ENCODE results near the gene C1orf185. TPM values are rescaled to one million over a fixed set of nuclear protein-coding genes. Genes with fewer than 3 reads are reported as not detected.
A peak's percentile ranks its signal among the peaks of the same experiment; 100 is the strongest.
"Not testable (repeated sequence)": the region's sequence is repeated elsewhere in the genome, so short reads cannot be mapped to it uniquely, and the experiment has no call there.

Gene C1orf185
- polyA plus RNA-seq (2013, experiment 1 of 2; ENCODE audit: insufficient read length) = not detected
- not detected for polyA plus RNA-seq (2013, experiment 2 of 2; ENCODE audit: insufficient read length)

DNA sequence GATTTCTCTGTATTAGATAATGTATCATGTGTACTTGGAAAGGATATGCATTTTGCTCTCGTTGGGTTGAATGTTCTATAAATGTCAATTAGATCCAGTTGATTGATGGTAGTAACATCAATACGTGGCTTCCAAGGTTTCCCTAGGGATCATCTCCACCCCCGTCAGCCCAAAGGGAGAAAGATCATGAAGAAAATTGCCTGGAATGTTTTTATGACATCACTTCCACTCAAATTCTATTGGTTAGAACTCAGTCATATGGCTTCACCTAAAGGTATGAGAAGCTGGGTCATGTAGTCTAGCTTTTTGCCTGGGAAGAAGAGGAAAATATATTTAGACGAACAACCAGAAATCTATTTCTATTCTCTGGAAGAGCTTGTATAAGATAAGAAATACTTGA, at the start of gene C1orf185:
C1orf185 (plus strand) TSS at position 253 of the 400 bp plus-strand sequence; CDS start at position 259, 6 bp downstream.
- DNase-seq = no peak

DNA sequence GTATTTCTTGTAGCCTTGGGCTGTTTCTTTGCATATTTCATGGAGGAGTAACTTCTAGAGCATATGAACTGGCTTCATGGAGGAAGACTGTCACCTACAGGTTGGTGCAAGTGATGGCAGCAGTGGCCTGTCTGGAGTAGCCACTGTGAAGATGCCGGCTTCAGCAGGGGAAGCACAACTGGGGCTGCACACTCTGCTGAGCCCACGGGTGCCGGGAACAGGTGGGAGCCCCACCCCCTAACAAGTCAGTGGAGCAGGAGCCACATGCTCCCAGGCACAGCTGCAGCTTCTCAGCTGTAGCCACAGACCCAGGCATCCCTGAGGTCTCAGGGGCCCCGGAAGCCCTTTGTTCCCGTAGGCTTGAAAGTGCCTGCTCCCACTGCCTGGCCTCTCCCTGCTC, 43.2 kb upstream of the C1orf185 start:
- peak; percentile 20 for DNase-seq

DNA sequence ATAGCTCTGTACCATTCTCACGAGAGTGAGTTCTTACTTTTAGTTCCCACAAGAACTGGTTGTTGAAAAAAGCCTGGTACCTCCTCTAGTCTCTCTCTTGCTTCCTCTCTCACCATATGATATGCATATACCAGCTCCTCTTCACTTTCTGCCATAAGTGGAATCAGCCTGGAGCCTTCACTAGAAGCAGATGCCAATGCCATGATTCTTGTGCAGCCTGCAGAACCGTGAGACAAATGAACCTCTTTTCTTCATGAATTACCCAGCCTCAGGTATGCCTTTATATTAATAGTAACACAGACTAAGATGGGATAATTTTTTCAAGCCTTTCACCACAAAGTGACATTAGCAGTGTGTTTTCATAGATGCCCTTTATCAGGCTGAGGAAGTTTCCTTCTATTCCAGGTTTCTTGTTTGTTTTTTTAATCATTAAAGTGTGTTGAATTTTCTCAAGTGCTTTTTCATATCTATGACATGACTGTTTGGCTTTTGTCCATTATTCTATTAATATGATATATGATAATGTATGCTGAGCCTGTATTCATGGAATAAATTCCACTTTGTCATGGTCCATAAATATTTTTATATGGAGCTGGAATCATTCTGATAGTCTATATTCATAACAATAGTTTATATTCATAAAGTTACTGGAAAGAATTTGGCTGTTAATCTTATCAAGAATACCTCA, 40.7 kb upstream of the C1orf185 start:
- peak; percentile 11 for DNase-seq

DNA sequence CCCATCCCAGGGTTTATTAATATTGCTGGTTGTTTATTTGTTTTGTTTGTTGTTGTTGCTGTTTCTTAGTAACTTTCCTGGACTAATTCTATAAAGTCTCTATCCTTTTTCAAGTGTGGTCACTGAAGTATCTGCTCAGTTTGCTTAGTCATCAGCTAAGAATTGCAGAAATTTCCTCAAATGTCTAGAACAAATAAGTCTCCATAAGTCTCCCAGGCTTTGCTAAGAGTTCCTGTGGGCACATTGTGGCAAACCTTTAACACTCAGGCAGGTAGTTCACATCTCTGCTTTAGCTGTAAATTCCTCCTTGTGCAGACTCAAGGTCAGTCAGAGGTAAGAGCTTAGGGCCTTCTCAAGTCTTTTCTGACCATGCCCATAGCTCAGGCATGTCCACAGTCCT, 38.9 kb upstream of the C1orf185 start:
- peak; percentile 85 for DNase-seq

DNA sequence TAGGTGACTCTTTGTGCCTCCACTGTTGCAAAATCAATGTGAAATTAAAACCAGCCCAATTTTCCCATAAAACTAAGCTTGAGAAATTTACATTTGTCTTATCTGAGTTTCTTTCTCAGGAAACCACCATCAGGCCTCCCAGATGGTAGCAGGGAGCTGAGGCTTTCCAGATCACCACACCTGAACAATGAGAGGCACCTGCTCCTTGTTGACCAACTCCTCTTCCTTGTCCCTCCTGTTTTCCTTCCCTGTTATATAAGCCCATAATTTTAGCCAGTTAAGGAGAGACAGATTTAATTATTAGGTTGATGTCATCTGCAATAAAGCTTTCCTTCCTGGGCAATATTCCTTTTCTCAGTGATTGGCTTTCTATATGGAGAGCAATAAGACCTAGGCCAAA, 32.0 kb upstream of the C1orf185 start:
- no peak for DNase-seq

DNA sequence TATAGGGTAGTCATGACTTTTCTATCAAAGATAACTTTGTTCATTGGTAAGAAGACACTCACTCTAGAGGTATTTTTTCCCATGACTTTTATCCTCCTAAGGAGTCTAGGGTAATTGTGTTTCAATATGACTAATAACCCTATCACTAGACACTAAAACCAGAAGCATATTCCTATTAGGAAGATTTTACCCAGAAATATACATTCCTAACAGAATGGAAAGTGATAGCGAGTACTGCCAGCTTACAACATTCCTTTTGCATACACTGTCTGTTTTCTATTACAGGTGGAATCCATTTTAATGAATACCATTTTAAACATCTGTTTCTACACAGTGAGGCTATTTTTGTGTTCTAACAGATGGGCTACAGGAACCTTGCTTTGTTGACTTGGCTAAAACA, 31.4 kb upstream of the C1orf185 start:
- peak; percentile 52 for DNase-seq

DNA sequence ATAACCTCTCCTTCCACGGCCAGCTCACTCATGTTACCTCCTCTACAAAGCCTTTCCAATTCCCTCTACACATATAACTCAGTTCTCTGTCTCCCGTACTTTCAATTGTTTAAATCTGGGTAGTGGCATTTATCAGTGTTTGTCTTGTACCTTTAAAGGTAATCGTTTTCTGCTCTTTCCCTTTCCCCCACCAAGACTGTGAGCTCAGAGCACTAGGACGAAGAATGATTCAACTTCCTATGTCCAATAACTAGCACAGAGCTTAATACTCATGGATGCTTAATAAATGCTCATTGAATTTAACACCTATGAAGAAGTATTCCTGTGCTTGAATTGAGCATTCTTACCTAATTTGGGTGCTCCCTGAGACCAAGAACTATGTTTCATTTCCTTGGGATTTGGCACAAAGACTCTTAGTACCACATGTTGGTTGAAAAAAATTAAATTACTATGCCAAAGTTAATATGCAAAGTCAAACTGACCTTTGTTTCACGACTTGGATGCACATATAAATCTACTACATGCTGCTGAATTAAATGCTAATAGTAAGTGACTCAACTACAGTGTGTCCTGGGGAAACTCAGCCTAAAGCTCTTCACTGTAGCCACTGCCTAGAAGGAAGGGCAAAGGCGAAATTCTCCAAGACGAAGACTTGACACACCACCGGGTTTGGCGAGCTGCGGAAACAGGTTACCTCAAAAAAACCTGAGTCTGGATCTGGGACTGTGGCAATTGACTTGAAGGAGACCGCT, 30.6 kb upstream of the C1orf185 start:
- DNase-seq = no peak

DNA sequence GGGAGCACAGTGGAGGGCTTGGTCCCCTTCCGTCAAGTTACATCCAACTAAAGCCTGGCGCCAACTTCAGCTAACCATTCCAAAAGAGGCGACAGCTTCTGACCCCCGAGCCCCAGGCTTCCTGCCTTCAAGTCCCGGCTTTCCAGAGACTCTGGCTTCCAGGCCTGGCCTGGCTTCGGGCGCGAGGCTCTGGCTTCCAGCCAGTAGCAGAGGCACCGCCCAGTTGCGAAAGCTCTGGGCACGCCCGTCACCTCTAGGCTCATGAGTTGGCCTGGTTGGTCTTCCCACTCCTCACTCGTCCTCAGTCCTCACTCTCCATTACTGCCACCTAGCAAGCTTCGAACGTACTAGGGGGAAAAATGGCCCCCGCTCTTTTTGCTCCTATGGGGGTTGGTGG, 30.0 kb upstream of the C1orf185 start:
- no peak for DNase-seq

DNA sequence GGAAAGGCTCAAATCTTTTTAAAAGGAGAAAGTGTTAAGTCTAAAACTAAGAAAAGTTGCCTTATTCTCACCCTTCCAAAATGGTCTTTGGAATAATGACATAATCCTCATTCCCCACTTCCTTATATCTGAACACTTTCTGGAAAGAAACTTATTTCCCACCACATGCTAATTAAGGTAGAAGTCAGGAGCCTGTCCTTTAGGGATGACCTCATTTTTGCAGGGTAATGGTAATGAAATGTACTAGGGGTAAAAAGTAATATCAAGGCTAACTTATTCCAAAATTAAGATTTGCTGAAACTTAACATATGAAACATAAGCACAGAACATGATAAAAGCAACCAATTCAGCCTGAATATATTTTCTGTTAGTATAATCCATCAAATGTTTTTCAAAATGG, 29.4 kb upstream of the C1orf185 start:
- no peak for DNase-seq

DNA sequence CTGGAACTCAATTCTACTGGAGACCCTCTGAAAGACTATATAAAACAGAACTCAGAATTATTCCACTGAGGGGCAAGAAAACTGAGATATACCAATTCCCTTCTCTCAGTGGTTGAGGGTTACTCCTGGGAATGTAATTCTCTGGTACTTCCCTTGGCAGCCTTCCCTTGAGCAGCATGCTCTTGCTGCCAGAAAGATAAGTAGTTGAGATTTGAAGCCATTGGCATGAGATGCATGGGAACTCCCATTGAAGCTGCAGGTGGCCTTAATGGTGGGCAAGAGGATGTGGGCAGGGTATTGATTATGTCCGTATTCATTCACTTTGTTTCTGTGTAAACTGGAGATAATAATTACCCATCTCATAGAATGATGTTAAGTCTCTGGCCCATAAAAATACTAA, 28.6 kb upstream of the C1orf185 start:
- no peak for DNase-seq

DNA sequence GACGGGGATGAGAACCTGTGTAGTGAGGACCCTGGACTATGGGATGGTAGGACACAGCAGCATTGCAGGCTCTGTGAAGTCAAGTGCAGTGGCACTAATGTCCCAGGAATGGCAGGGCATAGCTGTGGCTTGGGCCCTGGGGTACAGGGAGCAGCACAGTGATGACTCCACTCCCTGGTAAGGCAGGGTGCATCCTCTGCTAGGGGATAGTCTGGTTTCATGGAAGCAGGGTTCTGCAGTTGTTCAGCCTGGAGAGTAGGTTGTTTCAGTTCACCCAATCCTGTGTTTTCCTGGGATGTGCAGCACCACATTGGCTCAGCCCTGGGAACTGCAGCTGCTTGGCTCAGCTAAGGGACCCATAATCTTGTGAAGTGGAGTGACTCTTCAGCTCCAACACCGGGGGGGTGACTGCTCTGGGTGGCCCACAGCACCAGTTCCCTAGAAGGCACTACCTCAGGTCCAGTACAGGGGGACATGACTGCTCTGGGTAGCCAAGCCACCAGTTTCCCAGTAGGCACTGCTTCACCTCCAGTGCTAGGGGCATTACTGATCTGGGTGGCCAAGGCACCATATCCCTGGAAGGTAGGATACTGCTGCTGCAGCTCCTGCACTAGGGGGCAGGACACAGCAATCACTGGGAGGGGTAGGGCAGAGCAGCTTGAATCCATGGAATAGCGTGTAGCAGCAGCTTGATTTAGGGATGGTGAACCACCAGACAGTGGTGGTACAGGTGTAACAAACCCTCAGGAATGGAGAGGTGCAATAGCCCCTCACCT, 15.3 kb upstream of the C1orf185 start:
- no peak for DNase-seq

DNA sequence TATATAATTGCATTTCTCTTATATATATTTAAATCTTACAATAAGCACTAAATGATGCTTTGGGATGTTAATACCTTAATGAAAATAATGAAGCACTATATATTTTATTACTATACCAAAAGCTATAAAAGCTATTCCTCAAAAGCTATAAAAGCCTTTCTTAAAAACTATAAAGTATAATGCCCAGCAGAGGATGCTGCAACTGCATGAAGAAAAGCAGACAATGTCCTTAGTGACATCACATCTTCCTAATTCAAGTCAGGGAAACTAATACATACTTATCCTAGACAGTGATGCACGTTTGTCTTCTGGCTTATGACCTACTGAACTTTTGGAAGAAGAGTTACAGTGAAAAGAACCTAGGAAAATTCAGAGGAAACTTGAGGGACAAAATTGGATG, 13.6 kb upstream of the C1orf185 start:
- DNase-seq = no peak

DNA sequence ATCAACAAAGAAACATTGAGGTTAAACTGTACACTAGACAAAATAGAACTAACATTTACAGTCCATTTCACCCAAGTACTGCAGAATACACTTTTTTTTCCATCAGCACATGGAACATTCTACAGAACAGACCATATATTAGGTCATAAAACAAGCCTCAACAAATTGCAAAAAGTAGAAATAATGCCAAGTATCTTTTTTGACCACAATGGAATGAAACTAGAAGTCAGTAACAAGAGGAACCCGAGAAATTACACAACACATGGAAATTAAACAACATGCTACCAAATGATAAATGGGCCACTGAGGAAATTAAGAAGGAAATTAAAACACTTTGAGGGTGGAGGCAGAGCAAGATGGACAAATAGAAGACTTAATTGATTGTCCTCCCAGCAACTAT, 8.4 kb upstream of the C1orf185 start:
- DNase-seq = no peak

DNA sequence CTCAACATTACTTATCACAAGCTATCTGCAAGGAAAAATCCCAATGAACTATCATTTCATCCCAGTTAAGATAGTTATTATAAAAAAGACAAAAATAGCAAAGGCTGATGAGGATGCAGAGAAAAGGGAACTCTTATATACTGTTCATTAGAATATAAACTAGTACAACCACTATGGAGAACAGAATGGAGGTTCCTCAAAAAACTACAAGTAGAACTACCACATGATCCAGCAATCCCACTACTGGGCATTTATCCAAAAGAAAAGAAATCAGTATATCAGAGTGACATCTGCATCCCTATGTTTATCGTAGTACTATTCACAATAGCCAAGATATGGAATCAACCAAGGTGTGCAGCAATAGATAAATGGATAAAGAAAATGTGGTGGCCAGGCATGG, 4.9 kb upstream of the C1orf185 start:
- DNase-seq = no peak

DNA sequence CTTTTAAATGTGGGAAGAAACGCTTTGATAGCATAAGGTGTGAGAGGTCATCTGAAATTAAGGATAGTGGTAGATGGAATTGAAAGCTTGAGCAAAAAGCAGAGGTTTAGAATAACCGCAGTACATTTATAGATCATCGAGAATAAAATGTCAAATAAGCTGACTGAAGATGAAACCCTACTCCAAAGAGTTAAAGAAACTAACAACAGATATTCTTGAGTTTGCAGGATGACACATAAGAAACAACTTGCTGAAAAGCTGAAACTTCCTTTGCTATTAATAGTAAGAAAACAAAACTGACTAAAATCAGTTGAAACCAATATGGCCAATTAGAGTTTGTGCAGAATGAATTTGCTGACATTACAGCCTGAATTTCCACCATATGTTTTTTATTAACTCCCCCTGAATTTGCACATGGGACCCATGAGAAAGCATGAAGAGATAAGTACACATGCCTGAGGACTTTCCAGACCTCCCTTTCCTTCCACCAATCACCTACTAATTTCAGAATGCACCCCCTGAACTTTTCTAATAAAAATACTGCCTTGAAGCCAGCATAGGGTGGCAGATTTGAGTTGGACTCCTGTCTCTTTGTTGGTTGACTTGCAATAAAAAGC, 1.7 kb upstream of the C1orf185 start:
- DNase-seq = no peak

DNA sequence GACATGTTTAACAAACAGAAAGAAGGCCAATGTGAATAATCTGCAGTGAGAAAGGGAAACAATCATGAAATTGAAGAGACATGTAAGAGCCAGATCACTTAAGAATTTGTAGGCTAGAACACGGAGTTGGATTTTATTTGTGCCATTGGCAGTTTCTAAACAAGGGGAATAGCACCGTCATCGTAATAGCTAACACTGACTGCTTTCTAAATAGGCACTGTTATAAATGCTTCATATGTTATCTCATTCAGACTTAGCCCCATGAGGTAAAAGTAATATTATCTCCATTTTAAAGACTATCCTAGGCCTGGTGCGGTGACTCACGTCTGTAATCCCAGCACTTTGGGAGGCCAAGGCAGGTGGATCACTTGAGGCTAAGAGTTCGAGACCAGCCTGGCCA, 12.1 kb downstream of the C1orf185 start:
- no peak for DNase-seq

DNA sequence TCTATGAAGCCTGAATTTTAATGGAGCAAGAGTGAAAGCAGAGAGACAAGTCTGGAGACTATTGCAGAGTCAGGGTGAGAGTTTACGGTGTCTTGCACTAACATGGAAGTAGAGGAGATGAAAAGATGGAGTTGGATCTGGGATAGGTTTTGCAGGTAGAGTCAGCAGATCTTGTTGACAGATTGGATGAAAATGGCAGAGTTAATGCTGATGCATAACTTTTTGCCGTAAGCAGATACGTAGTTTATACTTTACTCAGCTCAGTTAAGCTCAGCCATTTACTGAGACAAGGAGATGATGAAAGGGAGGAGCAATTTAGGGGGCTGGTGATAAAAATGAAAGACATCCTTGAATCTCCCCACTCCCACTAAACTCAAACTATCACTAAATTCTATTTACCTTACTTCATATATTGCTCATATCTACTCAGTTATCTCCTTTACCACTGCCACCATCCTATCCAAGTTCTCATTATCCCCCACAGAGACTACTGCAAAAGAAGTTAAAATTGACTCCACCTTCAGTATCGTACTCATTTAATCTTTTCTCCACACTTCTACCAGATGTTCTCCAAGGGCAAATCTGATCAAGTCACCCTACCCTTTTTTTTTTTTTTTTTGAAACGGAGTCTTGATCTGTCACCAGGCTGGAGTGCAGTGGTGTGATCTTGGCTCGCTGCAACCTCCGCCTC, 13.8 kb downstream of the C1orf185 start:
- no peak for DNase-seq

DNA sequence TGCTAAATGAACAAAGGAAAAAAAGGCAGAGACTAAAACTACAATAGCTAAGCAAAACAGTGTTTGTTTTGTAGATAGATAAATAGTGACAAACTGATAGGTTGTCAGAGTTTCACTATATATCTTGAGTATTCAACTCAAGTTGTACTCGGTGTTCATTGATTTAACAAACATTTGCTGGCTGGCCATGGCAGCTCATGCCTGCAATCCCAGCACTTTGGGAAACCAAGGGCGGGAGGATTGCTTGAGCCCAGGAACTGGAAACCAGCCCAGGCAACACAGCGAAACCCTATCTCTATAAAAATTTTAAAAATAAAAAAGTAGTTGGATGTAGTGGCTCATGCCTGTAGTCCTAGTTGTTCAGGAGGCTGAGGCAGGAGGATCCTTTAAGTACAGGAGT, 17.3 kb downstream of the C1orf185 start:
- DNase-seq = no peak

DNA sequence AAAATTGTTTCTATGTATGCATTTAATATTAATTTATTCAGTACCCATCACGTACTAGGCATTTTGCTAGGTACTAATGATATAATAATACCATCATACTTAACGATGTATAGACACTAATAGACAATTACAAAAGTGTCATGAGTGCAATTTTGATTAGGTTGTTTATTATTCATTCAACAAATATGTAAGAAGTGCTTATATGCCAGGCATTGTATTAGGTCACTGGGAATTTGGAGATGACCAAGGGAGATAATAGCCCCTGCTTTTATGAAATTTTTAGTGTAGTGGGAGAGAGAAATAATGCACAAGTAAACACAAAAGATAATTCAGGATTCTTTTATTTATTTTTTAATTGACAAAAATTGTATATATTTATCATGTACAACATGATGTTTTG, 18.6 kb downstream of the C1orf185 start:
- no peak for DNase-seq

DNA sequence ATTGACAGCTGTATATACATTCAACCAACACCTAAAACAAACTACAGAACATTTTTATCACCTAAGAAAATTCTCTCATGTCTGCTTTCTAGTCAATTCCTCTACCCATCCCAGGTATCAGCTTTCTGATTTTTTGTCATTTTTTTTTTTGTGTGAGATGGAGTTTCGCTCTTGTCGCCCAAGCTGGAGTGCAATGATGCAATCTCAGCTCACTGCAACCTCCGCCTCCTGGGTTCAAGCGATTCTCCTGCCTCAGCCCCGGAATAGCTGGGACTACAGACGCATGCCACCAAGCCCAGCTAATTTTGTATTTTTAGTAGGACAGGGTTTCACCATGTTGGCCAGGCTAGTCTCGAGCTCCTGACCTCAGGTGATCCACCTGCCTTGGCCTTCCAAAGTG, 25.1 kb downstream of the C1orf185 start:
- not testable (repeated sequence) for DNase-seq

DNA sequence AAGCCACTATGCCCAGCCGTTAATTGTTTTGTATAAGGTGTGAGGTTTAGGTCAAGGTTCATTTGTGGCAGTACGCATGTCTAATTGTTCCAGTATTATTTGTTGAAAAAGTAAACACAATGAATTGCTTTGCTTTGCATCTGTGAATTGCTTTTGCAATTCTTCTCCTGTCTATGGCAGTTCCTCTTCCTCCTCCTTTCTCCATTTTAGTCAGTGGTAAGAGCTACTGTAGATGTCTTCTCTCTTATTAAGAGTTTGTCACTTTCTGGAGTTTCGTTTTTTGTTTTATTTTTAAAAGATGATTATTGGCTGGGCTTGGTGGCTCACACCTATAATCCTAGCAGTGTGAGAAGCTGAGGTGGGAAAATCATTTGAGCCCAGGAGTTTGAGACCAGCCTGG, 29.2 kb downstream of the C1orf185 start:
- no peak for DNase-seq

DNA sequence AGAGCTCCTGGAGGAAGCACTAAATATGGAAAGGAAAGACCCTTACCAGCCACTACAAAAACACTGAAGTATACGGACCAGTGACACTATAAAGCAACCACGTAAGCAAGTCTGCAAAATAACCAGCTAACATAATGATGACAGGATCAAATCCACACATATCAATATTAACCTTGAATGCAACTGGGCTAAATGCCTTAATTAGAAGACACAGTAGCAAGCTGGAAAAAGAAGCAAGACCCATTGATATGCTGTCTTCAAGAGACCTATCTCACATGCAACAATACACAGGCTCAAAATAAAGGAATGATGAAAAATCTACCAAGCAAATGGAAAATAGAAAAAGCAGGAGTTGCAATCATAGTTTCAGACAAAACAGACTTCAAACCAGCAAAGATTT, 31.0 kb downstream of the C1orf185 start:
- no peak for DNase-seq
